H1 (cell line): ENCODE data around the gene DCPS.

Experiments
- CEBPB ChIP-seq: IDR thresholded peaks from 2 replicates; pipeline ENCODE4 v1.6.1; 2012; ENCODE audit warnings: low read depth, low read length
- EZH2 ChIP-seq: fragments of 200-600 bp; sonication (generic); IDR thresholded peaks from 2 replicates; pipeline ENCODE4 v1.7.1; 2012; ENCODE audit warnings: low read depth, mild to moderate bottlenecking, moderate library complexity, low read length, inconsistent platforms; ENCODE audit not compliant: severe bottlenecking
- JUND ChIP-seq: IDR thresholded peaks from 2 replicates; pipeline ENCODE4 v1.6.1; 2011; ENCODE audit warnings: mild to moderate bottlenecking, improper control_type of control experiment, low read length
- MAFK ChIP-seq: IDR thresholded peaks from 2 replicates; pipeline ENCODE4 v1.6.1; 2012; ENCODE audit warnings: low read depth, mild to moderate bottlenecking, improper control_type of control experiment, low read length
- POLR2A ChIP-seq, 2 experiments: IDR thresholded peaks; 1 replicate in 1 of 2; 2 replicates in 1 of 2; pipeline ENCODE4 v1.6.1; 2011; ENCODE audit warnings: low read depth in 2 of 2, low read length in 2 of 2, mild to moderate bottlenecking in 2 of 2; ENCODE audit errors: control extremely low read depth in 1 of 2
- ZNF274 ChIP-seq: IDR thresholded peaks from 2 replicates; pipeline ENCODE4 v1.7.0; 2012; ENCODE audit warnings: low read length, borderline replicate concordance; ENCODE audit errors: extremely low read depth
- TF ChIP-seq, protein P1 (sequence below), 3 experiments: IDR thresholded peaks; 1 replicate in 2 of 3; 2 replicates in 1 of 3; pipeline versions ENCODE4 v1.5.1 to v1.6.1; 2011; ENCODE audit warnings: low read length in 3 of 3, mild to moderate bottlenecking in 3 of 3, inconsistent platforms in 2 of 3, low read depth in 1 of 3, moderate library complexity in 1 of 3; ENCODE audit not compliant: insufficient read depth in 1 of 3; ENCODE audit errors: control extremely low read depth in 1 of 3

DNA sequence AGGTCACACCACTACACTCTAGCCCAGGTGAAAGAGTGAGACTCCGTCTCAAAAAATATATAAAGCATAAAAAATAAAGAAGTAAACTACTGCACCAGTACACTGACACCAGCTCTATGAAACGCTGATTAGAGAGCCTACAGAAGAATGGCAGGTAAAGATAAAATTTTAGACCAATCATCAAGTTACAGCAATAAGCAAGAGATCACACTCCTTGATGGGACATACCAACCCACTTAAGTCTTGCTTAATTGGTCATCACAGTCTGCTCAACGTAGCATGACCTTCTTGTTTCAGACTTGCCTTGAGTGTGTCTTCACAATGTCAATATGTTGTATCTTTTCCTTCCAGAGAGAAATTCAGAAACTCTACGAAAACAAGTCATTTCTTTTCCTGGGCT, 47.6 kb upstream of the DCPS start:
- no peak for TF ChIP-seq JUND
- no peak for TF ChIP-seq ZNF274
- no peak for TF ChIP-seq EZH2
- no peak for TF ChIP-seq CEBPB
- no peak for TF ChIP-seq MAFK
- no peak for TF ChIP-seq POLR2A (IDR thresholded peaks at IDR 0.05; ENCODE audit: control extremely low read depth in 1 of 2, low read depth in 2 of 2, low read length in 2 of 2)
- TF ChIP-seq, protein P1, sequence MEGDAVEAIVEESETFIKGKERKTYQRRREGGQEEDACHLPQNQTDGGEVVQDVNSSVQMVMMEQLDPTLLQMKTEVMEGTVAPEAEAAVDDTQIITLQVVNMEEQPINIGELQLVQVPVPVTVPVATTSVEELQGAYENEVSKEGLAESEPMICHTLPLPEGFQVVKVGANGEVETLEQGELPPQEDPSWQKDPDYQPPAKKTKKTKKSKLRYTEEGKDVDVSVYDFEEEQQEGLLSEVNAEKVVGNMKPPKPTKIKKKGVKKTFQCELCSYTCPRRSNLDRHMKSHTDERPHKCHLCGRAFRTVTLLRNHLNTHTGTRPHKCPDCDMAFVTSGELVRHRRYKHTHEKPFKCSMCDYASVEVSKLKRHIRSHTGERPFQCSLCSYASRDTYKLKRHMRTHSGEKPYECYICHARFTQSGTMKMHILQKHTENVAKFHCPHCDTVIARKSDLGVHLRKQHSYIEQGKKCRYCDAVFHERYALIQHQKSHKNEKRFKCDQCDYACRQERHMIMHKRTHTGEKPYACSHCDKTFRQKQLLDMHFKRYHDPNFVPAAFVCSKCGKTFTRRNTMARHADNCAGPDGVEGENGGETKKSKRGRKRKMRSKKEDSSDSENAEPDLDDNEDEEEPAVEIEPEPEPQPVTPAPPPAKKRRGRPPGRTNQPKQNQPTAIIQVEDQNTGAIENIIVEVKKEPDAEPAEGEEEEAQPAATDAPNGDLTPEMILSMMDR (IDR thresholded peaks at IDR 0.05; ENCODE audit: control extremely low read depth in 1 of 3, insufficient read depth in 1 of 3, low read depth in 1 of 3, low read length in 3 of 3): no peak
